Measurements from ENCODE around the gene TMEM236. TPM values are rescaled to one million over a fixed set of nuclear protein-coding genes. Genes with fewer than 3 reads are reported as not detected.

TMEM236 gene
- total and polyA plus RNA-seq, 9 of the 15 experiments (the other 6 are each of a cell fraction or from before 2014, with no cell fraction given): 0.04 to 0.13 (median 0.04) TPM; not detected in 4

DNA sequence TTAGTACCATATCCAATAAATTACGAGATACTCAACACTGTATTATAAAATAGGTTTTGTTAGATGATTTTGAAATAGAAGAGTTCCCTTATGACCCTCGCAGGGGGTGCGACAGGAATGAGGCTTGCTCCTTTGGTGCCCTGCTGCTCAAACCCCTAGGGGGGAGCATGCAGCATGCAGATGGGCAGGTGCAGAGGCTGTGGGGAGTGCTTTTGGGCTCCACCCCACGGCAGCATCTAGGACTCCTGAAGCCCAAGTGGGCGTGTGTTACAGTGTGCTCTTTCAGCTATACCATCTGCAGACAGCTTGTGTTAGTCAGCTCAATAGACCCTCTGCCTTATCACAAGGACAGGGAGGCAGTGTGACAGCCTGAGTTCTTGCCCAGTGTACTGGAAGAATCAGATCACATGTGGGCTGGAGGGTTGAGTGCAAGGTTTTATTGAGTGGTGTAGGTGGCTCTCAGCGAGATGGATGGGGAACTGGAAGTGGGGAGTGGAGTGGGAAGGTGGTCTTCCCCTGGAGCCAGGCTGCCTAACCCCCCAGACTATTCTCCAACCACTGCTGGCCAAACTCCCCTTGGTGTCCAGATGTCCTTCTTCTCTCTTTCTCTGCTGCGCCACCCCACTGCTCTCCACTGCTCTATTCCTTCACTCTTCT is 54.0 kb downstream of the TMEM236 start:
- POLR2A ChIA-PET: no interaction called here
- no peak overlapping the region for H2AFZ ChIP-seq (ENCODE audit: low read depth, low read length)
- H3K4me2 ChIP-seq (ENCODE audit: insufficient read depth, low read length): no peak overlapping the region
- H3K4me1 ChIP-seq (replicated peaks in 1 of 2; ENCODE audit: control insufficient read depth in 2 of 2, insufficient read depth in 2 of 2, low read length in 2 of 2): no peaks in the 10 kb centered on the region; a peak in 2 of 5 replicates
- H4K20me1 ChIP-seq (replicated peaks; ENCODE audit: control insufficient read depth, insufficient read depth, low read length): no peaks in the 10 kb centered on the region
- intact Hi-C loops (cut with micrococcal nuclease): loop anchor here (5.0 kb wide), 1 partner anchor 59 kb away; no protein-coding TSS in a partner anchor
- H3K4me3 ChIP-seq: no peak overlapping the region
- in situ Hi-C loops (cut with MboI): no loop called here
- H3K79me2 ChIP-seq (ENCODE audit: control insufficient read depth, insufficient read depth, low read length): no peaks in the 10 kb centered on the region
- H3K27me3 ChIP-seq (ENCODE audit: control insufficient read depth in 2 of 2, insufficient read depth in 2 of 2, low read length in 2 of 2): peaks cover 11 to 38% of the 10 kb centered on the region in 2 experiments; a peak in 4 of 5 replicates
- CTCF ChIA-PET (ENCODE audit: low intra/inter-chr PET ratio): no interaction called here
- no peak overlapping the region for H3K27ac ChIP-seq (ENCODE audit: extremely low read depth, low read depth, low read length)
- DNase-seq (ENCODE audit: extremely low read depth in 1 of 4, low spot score in 3 of 4) (peak in 1 of 4 experiments; percentile 32), FAIRE-seq (no peak), ATAC-seq (peak; percentile 81)
- H3K9me3 ChIP-seq (replicated peaks; ENCODE audit: control insufficient read depth, insufficient read depth, low read depth, low read length): no peaks in the 10 kb centered on the region
- H3K9ac ChIP-seq (ENCODE audit: insufficient read depth in 1 of 2, low read depth in 2 of 2, low read length in 2 of 2): no peak overlapping the region
- TF ChIP-seq, protein P1, sequence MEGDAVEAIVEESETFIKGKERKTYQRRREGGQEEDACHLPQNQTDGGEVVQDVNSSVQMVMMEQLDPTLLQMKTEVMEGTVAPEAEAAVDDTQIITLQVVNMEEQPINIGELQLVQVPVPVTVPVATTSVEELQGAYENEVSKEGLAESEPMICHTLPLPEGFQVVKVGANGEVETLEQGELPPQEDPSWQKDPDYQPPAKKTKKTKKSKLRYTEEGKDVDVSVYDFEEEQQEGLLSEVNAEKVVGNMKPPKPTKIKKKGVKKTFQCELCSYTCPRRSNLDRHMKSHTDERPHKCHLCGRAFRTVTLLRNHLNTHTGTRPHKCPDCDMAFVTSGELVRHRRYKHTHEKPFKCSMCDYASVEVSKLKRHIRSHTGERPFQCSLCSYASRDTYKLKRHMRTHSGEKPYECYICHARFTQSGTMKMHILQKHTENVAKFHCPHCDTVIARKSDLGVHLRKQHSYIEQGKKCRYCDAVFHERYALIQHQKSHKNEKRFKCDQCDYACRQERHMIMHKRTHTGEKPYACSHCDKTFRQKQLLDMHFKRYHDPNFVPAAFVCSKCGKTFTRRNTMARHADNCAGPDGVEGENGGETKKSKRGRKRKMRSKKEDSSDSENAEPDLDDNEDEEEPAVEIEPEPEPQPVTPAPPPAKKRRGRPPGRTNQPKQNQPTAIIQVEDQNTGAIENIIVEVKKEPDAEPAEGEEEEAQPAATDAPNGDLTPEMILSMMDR (IDR thresholded peaks at IDR 0.05 in 2 of 3, conservative IDR thresholded peaks at IDR 0.05 in 1 of 3; ENCODE audit: insufficient read depth in 2 of 3, low read depth in 1 of 3, low read length in 3 of 3): peak; percentile 37 to 50 (median 45); a peak in 4 of 6 replicates
- TF ChIP-seq RAD21 (CRISPR knock-in tag; conservative IDR thresholded peaks at IDR 0.05 in 1 of 2, IDR thresholded peaks at IDR 0.05 in 1 of 2): peak in 1 of 2 experiments; percentile 35; a peak in 2 of 4 replicates
- TF ChIP-seq, protein P2, sequence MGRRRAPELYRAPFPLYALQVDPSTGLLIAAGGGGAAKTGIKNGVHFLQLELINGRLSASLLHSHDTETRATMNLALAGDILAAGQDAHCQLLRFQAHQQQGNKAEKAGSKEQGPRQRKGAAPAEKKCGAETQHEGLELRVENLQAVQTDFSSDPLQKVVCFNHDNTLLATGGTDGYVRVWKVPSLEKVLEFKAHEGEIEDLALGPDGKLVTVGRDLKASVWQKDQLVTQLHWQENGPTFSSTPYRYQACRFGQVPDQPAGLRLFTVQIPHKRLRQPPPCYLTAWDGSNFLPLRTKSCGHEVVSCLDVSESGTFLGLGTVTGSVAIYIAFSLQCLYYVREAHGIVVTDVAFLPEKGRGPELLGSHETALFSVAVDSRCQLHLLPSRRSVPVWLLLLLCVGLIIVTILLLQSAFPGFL (CRISPR knock-in tag; IDR thresholded peaks at IDR 0.05): no peak
- no TSS peak for BruUV-seq (replicated peaks)
- no peaks in the 10 kb centered on the region for H3K36me3 ChIP-seq (ENCODE audit: control insufficient read depth, insufficient read depth, low read length)
- 8% methylated on average over 7 of the region's 7 CpGs for WGBS (ENCODE audit: insufficient coverage, low coverage, missing lambda C conversion rate)
- H3K9me1 ChIP-seq (ENCODE audit: control insufficient read depth, insufficient read depth, low read length): no peaks in the 10 kb centered on the region
